DMS114 treated with DMSO at 0.1 percent for 48 hours (cell line): ENCODE results near the gene FOLR3.
"Not testable (repeated sequence)": the region's sequence is repeated elsewhere in the genome, so short reads cannot be mapped to it uniquely, and the experiment has no call there.

Source experiments
- DNase-seq: peaks from one replicate; lab custom pipeline; 2025; ENCODE audit not compliant: unreplicated experiment; lab: John Stamatoyannopoulos, UW

FOLR3 gene

DNA sequence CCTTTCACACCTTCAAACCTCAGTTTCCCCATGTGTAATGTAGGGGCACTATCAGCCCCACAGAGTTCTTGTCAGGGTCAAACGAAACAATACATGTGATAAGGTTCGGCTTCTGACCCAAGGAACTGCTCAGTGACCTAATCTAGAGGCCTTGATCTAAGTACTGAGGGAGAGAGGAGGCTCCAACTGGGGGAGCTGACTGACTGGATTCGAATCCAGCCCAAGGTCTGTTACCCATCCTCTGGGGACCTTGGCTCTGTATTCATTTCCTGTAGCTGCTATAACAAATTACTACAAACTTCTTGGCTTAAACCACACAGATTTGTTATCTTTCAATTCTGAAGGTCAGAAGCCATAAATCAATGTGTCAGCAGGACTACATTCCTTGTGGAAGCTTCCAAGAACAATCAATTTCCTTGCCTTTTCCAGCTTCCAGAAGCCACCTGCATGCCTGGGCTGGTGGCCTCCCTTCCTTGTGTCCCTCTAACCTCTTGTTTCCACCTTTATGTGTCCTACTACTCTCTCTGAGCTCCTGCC, 12.3 kb upstream of the FOLR3 start:
- no peak for DNase-seq

DNA sequence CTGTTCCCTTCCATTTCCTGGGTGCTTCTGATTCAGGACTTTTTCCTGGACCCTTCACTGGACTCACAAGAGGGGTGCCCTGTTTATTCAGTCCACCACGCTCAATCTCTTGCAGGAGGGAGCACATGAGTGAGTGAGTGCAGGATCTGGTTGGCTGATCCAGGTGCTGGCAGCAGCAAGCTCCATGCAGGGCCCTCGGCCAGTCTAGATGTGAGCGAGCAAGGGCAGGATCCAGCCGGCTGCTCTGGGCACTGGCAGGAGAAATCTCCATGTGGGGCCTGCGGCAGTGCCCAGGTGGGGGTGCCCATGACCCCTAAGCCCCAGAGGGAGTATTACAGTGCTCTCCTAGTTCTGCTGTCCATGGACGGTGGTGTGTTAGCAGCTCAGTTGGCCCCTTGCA, 11.5 kb upstream of the FOLR3 start:
- DNase-seq, result no peak

DNA sequence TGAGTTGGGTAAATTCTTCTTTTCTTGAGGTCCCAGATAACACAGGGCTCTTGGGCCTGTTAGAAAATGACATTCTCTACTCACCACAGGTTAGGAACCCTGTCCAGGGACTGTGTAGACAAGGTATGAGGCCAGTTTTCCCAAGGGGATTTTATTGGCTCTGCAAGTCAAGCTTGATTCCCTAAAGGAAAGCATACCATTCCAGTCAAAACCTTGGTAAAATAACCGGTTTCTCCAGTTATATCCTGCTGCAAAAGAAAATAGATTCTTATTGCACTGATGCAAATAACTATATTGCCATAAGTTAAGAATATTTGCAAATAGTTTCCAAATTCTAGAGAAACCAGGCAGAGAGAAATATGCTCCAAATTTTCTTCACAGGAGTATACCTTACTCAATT, 9.6 kb upstream of the FOLR3 start:
- no peak for DNase-seq

DNA sequence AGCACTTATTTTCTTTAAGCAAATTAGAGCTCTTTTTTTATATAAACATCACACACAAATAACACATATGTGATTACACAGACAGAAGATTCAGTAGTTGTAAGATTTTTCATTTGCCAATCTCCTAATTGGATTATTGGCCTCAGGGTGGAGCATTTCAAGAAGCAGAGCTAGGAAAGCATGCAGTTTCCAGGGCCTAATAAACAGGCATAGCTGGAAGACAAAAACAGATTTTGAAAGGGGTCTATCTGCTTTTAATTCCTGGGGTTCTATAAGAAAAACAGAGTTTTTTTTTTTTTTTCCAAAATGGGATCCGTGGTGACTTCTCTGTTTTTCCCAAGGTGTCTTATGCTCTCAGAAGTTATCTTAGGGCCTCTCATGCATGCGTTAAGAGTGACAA, 7.6 kb upstream of the FOLR3 start:
- no peak for DNase-seq

- no peak for DNase-seq
Observed at GRCh38 chr11:72129381-72129780, 6.1 kb upstream of the FOLR3 start.

DNA sequence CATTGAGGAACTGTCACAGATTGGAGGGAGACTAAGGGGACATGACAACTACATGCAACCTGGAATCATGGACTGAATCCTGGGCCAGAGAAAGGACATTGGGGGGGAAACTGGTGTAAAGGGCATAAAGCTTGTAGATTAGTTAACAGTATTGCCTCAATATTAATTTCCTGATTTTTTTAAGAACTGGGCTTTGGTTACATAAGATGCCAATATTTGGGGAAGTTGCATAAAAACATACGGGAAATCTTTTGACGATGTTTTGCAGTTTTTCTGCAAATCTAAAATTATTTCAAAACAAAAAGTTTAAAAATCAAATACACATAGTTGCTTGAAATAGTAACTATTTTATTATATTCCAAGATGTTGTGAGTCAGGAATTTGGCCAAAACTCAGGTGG, 2.9 kb upstream of the FOLR3 start:
- no peak for DNase-seq

- no peak for DNase-seq
Observed at GRCh38 chr11:72135891-72136683, 562 bp downstream of the FOLR3 start.

DNA sequence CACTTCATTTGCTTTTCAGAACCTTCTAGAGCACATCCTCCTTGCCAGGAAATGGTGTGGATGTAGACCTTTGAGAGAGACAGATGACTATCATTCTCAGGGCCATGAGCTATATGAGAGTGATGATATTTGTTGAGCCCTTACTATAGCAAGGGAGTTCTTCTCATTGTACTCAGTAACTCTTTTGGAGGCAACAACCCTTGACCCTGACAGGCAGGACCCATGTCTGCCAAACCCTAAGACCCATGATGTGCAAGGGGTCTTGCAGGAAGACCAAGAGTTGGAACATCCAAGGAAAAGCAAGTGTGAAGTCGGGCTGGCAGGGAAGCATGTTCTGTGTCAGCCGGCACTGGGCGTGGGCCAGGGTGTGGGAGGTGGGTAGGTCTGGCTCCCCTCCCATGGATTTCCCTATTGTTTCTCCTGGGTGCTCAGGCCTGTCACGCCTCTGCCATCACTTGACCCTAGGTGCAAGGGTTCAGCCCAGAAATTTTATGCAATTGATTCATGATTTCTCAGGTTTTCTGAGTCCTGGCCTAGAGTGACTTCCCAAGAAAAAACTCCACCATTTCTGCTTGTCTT, 1.2 kb downstream of the FOLR3 start:
- no peak for DNase-seq

DNA sequence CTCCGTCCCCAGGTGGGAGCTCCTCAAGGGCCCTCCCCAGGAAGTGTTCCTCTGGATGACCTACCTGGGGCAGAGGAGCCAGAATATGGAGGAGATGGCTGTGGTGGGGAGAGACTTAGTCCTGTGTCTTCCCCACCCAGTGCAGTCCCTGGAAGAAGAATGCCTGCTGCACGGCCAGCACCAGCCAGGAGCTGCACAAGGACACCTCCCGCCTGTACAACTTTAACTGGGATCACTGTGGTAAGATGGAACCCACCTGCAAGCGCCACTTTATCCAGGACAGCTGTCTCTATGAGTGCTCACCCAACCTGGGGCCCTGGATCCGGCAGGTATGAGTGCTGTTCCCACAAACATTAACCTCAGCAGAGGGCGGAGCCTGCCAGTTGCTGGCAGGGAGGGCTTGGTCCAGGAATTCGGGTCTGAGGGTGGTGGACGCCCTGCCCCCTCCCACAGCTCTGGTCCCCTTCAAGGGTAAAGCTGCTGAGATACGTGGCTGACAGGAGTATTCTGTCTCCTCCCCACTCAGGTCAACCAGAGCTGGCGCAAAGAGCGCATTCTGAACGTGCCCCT, 3.4 kb downstream of the FOLR3 start:
- no peak for DNase-seq

DNA sequence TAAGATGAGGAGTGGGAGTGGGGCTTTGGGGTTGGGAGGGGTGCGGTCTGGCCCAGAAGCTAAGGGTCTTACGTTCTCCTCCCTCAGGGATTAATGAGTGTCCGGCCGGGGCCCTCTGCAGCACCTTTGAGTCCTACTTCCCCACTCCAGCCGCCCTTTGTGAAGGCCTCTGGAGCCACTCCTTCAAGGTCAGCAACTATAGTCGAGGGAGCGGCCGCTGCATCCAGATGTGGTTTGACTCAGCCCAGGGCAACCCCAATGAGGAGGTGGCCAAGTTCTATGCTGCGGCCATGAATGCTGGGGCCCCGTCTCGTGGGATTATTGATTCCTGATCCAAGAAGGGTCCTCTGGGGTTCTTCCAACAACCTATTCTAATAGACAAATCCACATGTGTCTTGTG, 4.0 kb downstream of the FOLR3 start:
- no peak for DNase-seq

DNA sequence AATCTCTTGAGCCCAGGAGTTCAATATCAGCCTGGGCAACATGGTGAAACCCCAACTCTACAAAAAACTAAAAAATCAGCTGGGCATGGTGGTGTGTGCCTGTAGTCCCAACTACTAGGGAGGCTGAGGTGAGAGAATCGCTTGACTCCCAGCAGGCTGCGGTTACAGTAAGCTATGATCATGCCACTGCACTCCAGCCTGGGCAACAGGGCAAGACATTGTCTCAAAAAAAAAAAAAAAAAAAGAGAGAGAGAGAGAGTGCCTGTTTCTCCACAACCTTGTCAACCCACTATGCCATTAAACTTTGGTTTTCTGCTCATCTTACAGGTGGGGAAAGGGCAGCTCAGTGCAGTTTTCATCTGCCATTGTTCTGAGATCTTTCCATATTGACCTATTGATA, 5.1 kb downstream of the FOLR3 start:
- no peak for DNase-seq

- DNase-seq, result no peak
Observed at GRCh38 chr11:72141066-72141465, 5.5 kb downstream of the FOLR3 start.

GRCh38 chr11:72142086-72142485, 6.6 kb downstream of the FOLR3 start:
- not testable (repeated sequence) for DNase-seq

DNA sequence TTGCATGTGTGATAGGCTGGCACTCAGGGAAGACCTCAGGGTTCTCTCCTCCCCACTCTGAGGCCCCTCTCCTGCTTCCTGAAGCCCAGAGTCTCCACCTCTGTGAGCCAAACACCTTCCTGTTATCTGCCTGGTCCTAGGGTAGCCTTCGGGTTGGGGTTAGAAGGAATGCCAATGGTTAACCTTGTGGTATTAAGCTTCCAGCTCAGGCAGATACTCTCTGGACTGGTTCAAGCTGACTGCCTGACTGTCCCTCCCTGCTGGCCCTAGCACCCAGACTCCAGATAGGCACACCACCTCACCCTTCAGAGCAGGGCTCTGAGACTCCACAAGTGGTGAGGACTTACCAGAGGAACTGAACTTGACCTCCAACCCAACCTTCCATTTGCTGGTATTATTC, 7.0 kb downstream of the FOLR3 start:
- DNase-seq, result not testable (repeated sequence)

- no peak for DNase-seq
Observed at GRCh38 chr11:72144807-72145565, 9.5 kb downstream of the FOLR3 start.

DNA sequence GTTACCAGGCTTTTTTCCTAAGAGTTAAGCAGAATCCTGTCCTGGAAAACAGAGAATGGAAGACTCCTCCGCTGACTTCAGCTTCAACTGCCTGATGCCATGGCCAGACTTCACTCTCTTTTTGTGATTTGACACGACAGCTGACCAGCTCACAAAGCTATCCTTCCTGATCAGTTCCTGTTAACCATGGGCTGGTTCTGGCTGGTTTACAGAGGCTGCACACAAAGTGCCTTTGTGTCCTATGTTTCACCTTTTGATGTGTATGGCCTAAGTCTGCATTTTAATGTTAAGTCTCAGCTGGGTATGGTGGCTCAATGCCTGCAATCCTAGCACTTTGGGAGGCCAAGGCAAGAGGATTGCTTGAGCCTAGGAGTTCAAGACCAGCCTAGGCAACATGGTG, 11.1 kb downstream of the FOLR3 start:
- DNase-seq, result no peak

DNA sequence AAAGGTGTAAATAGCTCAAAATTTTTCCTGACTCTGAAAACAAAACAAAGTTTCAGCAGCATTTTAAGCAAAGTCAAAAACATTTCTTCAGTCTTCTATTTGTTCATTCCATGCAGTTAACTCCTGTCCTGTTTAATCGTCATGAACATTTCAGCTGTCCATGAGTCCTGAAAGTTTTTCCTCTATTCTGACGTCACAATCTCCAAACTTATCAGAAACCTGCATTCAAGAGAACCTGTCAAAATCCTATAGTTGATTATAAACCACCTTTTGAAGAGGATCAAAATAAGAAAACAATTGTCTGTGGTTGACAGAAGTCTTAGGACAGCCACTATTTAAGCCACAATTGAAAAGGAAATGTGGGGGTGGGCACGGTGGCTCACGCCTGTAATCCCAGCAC, 15.4 kb downstream of the FOLR3 start:
- DNase-seq, result no peak

- DNase-seq, result not testable (repeated sequence)
Observed at GRCh38 chr11:72153874-72154273, 18.3 kb downstream of the FOLR3 start.

GRCh38 chr11:72154816-72155215, 19.3 kb downstream of the FOLR3 start:
- no peak for DNase-seq

DNA sequence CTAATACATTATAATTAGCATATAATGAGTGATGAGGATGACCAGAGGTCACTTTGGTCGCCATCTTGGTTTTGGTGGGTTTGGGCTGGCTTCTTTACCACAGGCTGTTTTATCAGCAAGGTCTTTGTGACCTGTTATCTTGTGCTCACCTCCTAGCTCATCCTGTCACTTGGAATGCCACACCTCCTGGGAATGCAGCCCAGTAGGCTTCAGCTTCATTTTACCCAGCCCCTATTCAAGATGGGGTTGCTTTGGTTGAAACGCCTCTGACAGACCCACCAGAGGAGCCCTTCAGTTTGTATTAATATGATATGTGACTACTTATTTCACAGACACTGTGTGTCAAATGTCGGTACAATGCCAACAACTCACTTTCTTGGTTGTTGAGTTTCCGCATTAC, 20.2 kb downstream of the FOLR3 start:
- DNase-seq, result no peak

- no peak for DNase-seq
Observed at GRCh38 chr11:72157131-72157530, 21.6 kb downstream of the FOLR3 start.

DNA sequence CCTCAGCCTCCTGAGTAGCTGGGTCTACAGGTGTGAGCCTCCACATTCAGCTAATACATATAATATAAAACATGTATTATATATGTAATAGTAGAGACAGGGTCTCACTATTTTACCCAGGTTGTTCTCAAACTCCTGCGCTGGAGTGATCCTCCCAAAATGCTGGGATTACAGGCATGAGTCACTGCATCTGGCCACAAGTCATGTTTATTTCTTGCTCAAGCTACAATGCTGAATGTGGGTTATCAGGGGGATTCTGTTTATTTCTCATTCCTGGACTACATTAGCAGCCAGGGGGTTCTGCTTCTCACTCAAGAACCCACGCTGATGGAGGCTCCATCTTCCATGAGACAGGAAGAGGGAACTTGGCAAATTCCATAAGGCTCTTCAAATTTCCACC, 24.8 kb downstream of the FOLR3 start:
- no peak for DNase-seq
